ENCODE data around the gene ASIP. TPM values are rescaled to one million over a fixed set of nuclear protein-coding genes. Genes with fewer than 3 reads are reported as not detected.
A peak's percentile ranks its signal among the peaks of the same experiment; 100 is the strongest.
"Not testable (repeated sequence)": the region's sequence is repeated elsewhere in the genome, so short reads cannot be mapped to it uniquely, and the experiment has no call there.

The ASIP gene
- total RNA-seq, 8 experiments from 2014 or later: 0.46 to 0.97 (median 0.56) TPM; not detected in 4

GRCh38 chr20:34250005-34250404 is 8.8 kb downstream of the ASIP start:
- no peak overlapping the region for H3K27ac ChIP-seq
- no peaks in the 10 kb centered on the region for H3K4me1 ChIP-seq (replicated peaks in 1 of 2)
- no peak overlapping the region for H3K4me3 ChIP-seq
- in situ Hi-C loops (cut with MboI; ENCODE audit: low pct_unique_long_range_greater_than_20kb in 2 of 9, low sequenced_read_pairs in 9 of 9, unreplicated experiment in 9 of 9): no loop called here
- ATAC-seq (replicated peaks in 6 of 8): no peak

- Histone ChIP-seq H3K4me3 (no peak overlapping the region), H3K4me1 (replicated peaks in 1 of 2) (no peaks in the 10 kb centered on the region), H3K27ac (no peak overlapping the region)
- ATAC-seq (replicated peaks in 6 of 8): no peak
- in situ Hi-C loops (cut with MboI; ENCODE audit: low pct_unique_long_range_greater_than_20kb in 2 of 9, low sequenced_read_pairs in 9 of 9, unreplicated experiment in 9 of 9): no loop called here
- 80 to 100% (median 100%) methylated on average over 1 to 2 of the region's 2 CpGs; no CpG with 5 or more reads in 4 of the 10 experiments for WGBS, 10 experiments
Measured at GRCh38 chr20:34251619-34252018, 10.4 kb downstream of the ASIP start.

GRCh38 chr20:34252431-34253086 is 11.3 kb downstream of the ASIP start:
- in situ Hi-C loops (cut with MboI; ENCODE audit: low pct_unique_long_range_greater_than_20kb in 2 of 9, low sequenced_read_pairs in 9 of 9, unreplicated experiment in 9 of 9); H3K27ac ChIP-seq; H3K4me3 ChIP-seq; H3K4me1 ChIP-seq (replicated peaks in 1 of 2); ATAC-seq (replicated peaks in 6 of 8): not testable (repeated sequence)
- 49 to 100% (median 67%) methylated on average over 1 to 4 of the region's 7 CpGs; no CpG with 5 or more reads in 3 of the 10 experiments for WGBS, 10 experiments

GRCh38 chr20:34254979-34255378 is 13.8 kb downstream of the ASIP start:
- Histone ChIP-seq H3K27ac (no peak overlapping the region), H3K4me1 (replicated peaks in 1 of 2) (no peaks in the 10 kb centered on the region), H3K4me3 (no peak overlapping the region)
- in situ Hi-C loops (cut with MboI; ENCODE audit: low pct_unique_long_range_greater_than_20kb in 2 of 9, low sequenced_read_pairs in 9 of 9, unreplicated experiment in 9 of 9): no loop called here
- WGBS, 10 experiments: 0 to 100% (median 63%) methylated on average over 1 of the region's 1 CpG; no CpG with 5 or more reads in 4 of the 10 experiments
- ATAC-seq (replicated peaks in 6 of 8): no peak

GRCh38 chr20:34256629-34257124 is 15.5 kb downstream of the ASIP start:
- WGBS, 10 experiments: 50 to 96% (median 86%) methylated on average over 1 to 5 of the region's 5 CpGs; no CpG with 5 or more reads in 1 of the 10 experiments
- no peak overlapping the region for H3K27ac ChIP-seq
- in situ Hi-C loops (cut with MboI; ENCODE audit: low pct_unique_long_range_greater_than_20kb in 2 of 9, low sequenced_read_pairs in 9 of 9, unreplicated experiment in 9 of 9): no loop called here
- H3K4me1 ChIP-seq (replicated peaks in 1 of 2): no peaks in the 10 kb centered on the region
- H3K4me3 ChIP-seq: no peak overlapping the region
- no peak for ATAC-seq (replicated peaks in 6 of 8)

- peak in 2 of 8 experiments; percentile 37 to 83 for ATAC-seq (replicated peaks in 6 of 8)
- Histone ChIP-seq H3K4me1 (replicated peaks in 1 of 2) (peaks cover 0 to 6% of the 10 kb centered on the region in 2 donors), H3K4me3 (no peak overlapping the region), H3K27ac (no peak overlapping the region)
- in situ Hi-C loops (cut with MboI; ENCODE audit: low pct_unique_long_range_greater_than_20kb in 2 of 9, low sequenced_read_pairs in 9 of 9, unreplicated experiment in 9 of 9): no loop called here
- 0 to 100% (median 95%) methylated on average over 1 to 2 of the region's 5 CpGs; no CpG with 5 or more reads in 6 of the 10 experiments for WGBS, 10 experiments
Measured at GRCh38 chr20:34260208-34260942, 19.2 kb downstream of the ASIP start.

- 20 to 100% (median 58%) methylated on average over 1 to 6 of the region's 9 CpGs; no CpG with 5 or more reads in 2 of the 10 experiments for WGBS, 10 experiments
- H3K4me3 ChIP-seq: no peak overlapping the region
- peak overlapping the region in 1 of 2 donors; percentile 51 for H3K27ac ChIP-seq
- peak in 7 of 8 experiments; percentile 19 to 72 (median 52) for ATAC-seq (replicated peaks in 6 of 8)
- in situ Hi-C loops (cut with MboI; ENCODE audit: low pct_unique_long_range_greater_than_20kb in 2 of 9, low sequenced_read_pairs in 9 of 9, unreplicated experiment in 9 of 9): no loop called here
- H3K4me1 ChIP-seq (replicated peaks in 1 of 2): peaks cover 0 to 6% of the 10 kb centered on the region in 2 donors
Measured at GRCh38 chr20:34262488-34263288, 21.5 kb downstream of the ASIP start.

GRCh38 chr20:34263468-34263867 is 22.2 kb downstream of the ASIP start:
- H3K4me1 ChIP-seq (replicated peaks in 1 of 2); H3K27ac ChIP-seq; ATAC-seq (replicated peaks in 6 of 8); H3K4me3 ChIP-seq; in situ Hi-C loops (cut with MboI; ENCODE audit: low pct_unique_long_range_greater_than_20kb in 2 of 9, low sequenced_read_pairs in 9 of 9, unreplicated experiment in 9 of 9): not testable (repeated sequence)
- WGBS, 10 experiments: 93 to 100% (median 100%) methylated on average over 1 to 8 of the region's 8 CpGs

- no peak for ATAC-seq (replicated peaks in 6 of 8)
- H3K4me3 ChIP-seq: no peak overlapping the region
- H3K27ac ChIP-seq: no peak overlapping the region
- in situ Hi-C loops (cut with MboI; ENCODE audit: low pct_unique_long_range_greater_than_20kb in 2 of 9, low sequenced_read_pairs in 9 of 9, unreplicated experiment in 9 of 9): no loop called here
- 87 to 100% (median 94%) methylated on average over 3 to 5 of the region's 5 CpGs; no CpG with 5 or more reads in 2 of the 10 experiments for WGBS, 10 experiments
- H3K4me1 ChIP-seq (replicated peaks in 1 of 2): peaks cover 0 to 6% of the 10 kb centered on the region in 2 donors
Measured at GRCh38 chr20:34264141-34264540, 22.9 kb downstream of the ASIP start.

GRCh38 chr20:34268145-34268544 is 26.9 kb downstream of the ASIP start:
- H3K4me3 ChIP-seq: no peak overlapping the region
- in situ Hi-C loops (cut with MboI; ENCODE audit: low pct_unique_long_range_greater_than_20kb in 2 of 9, low sequenced_read_pairs in 9 of 9, unreplicated experiment in 9 of 9): no loop called here
- 92 to 100% (median 97%) methylated on average over 2 to 12 of the region's 12 CpGs; no CpG with 5 or more reads in 2 of the 10 experiments for WGBS, 10 experiments
- ATAC-seq (replicated peaks in 6 of 8): no peak
- no peak overlapping the region for H3K27ac ChIP-seq
- peaks cover 2 to 5% of the 10 kb centered on the region in 2 donors for H3K4me1 ChIP-seq (replicated peaks in 1 of 2)

- in situ Hi-C loops (cut with MboI; ENCODE audit: low pct_unique_long_range_greater_than_20kb in 2 of 9, low sequenced_read_pairs in 9 of 9, unreplicated experiment in 9 of 9): no loop called here
- H3K27ac ChIP-seq: no peak overlapping the region
- peaks cover 2 to 7% of the 10 kb centered on the region in 2 donors for H3K4me1 ChIP-seq (replicated peaks in 1 of 2)
- no peak overlapping the region for H3K4me3 ChIP-seq
- ATAC-seq (replicated peaks in 6 of 8): peak in 3 of 8 experiments; percentile 6 to 41 (median 12)
- WGBS, 10 experiments: 13 to 100% (median 67%) methylated on average over 2 to 10 of the region's 58 CpGs; no CpG with 5 or more reads in 4 of the 10 experiments
Measured at GRCh38 chr20:34268851-34269636, 27.8 kb downstream of the ASIP start.

GRCh38 chr20:34269996-34270627 is 28.9 kb downstream of the ASIP start:
- no peak overlapping the region for H3K4me3 ChIP-seq
- ATAC-seq (replicated peaks in 6 of 8): no peak
- in situ Hi-C loops (cut with MboI; ENCODE audit: low pct_unique_long_range_greater_than_20kb in 2 of 9, low sequenced_read_pairs in 9 of 9, unreplicated experiment in 9 of 9): no loop called here
- H3K4me1 ChIP-seq (replicated peaks in 1 of 2): peaks cover 2 to 7% of the 10 kb centered on the region in 2 donors
- H3K27ac ChIP-seq: no peak overlapping the region
- WGBS, 10 experiments: 73 to 100% (median 92%) methylated on average over 1 to 8 of the region's 9 CpGs; no CpG with 5 or more reads in 2 of the 10 experiments
